Measurements from ENCODE around the gene MRM2.

MRM2 gene

DNA sequence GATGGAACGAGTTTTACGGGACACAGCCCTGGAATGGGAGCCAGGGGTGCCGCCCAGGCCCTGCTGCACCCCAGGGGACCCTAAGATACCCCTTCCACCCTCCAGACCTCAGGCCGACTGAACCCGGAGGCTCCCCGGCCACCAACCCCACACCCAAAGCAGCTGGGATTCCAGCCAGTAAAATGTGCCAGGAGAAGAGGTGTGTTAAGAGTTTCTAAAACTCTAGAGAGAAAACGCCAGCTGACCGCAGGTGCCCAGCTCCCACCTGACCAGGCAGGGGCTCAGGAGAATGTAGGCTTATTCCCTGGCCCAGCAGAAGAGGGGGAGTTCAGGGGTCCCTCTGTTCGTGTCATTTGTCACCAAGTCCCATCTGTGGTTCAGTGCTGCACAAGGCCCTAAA lies 17.5 kb upstream of the MRM2 start:
- no peak for TF ChIP-seq ESRRG (CRISPR knock-in tag; IDR thresholded peaks at IDR 0.05)

DNA sequence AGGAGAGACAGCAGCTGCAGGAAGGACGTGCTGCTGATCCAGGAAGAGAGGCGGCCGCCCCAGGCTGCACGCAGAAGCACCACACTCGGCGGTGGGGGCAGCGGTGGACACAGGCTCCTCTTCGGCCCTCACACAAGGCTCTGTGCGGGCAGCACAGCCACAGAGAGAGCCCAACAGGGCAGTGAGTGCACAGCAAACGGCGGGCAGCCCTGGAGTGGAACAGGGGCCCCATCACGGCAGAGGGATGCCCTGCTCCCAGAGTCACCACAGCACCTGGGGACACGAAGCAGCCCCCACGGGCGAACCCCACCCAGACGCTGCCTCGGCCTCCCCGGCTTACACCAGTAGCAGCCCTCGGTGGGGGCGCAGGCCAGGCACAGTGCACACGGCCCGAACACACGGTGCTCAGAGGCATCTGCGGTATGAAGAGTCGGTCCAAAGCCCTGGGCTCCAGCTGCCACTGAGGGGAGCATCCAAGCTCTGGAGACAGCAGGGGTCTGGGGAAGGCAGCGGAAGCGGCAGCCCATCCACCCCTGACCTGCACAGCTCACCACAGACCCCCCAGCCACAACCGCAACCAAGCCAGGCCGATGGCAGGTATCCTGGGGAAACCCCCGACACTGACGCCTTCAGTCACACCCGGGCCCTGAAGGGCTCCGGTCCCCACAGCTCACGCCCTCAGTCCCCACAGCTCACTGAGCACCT lies 16.8 kb upstream of the MRM2 start:
- TF ChIP-seq TCF4 (CRISPR knock-in tag; IDR thresholded peaks at IDR 0.05; ENCODE audit: borderline replicate concordance), result no peak
- TF ChIP-seq ZFP3 (CRISPR knock-in tag; IDR thresholded peaks at IDR 0.05), result no peak
- TF ChIP-seq ZNF565 (CRISPR knock-in tag; conservative IDR thresholded peaks at IDR 0.05; ENCODE audit: low read depth), result no peak
- TF ChIP-seq, protein P1, sequence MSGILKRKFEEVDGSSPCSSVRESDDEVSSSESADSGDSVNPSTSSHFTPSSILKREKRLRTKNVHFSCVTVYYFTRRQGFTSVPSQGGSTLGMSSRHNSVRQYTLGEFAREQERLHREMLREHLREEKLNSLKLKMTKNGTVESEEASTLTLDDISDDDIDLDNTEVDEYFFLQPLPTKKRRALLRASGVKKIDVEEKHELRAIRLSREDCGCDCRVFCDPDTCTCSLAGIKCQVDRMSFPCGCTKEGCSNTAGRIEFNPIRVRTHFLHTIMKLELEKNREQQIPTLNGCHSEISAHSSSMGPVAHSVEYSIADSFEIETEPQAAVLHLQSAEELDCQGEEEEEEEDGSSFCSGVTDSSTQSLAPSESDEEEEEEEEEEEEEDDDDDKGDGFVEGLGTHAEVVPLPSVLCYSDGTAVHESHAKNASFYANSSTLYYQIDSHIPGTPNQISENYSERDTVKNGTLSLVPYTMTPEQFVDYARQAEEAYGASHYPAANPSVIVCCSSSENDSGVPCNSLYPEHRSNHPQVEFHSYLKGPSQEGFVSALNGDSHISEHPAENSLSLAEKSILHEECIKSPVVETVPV (CRISPR knock-in tag; IDR thresholded peaks at IDR 0.05), result no peak
- TF ChIP-seq TOX (CRISPR knock-in tag; IDR thresholded peaks at IDR 0.05; ENCODE audit: borderline replicate concordance), result no peak
- no peak for TF ChIP-seq GLIS3 (CRISPR knock-in tag; IDR thresholded peaks at IDR 0.05)
- no peak for TF ChIP-seq RARB (CRISPR knock-in tag; IDR thresholded peaks at IDR 0.05)
- TF ChIP-seq, protein P2, sequence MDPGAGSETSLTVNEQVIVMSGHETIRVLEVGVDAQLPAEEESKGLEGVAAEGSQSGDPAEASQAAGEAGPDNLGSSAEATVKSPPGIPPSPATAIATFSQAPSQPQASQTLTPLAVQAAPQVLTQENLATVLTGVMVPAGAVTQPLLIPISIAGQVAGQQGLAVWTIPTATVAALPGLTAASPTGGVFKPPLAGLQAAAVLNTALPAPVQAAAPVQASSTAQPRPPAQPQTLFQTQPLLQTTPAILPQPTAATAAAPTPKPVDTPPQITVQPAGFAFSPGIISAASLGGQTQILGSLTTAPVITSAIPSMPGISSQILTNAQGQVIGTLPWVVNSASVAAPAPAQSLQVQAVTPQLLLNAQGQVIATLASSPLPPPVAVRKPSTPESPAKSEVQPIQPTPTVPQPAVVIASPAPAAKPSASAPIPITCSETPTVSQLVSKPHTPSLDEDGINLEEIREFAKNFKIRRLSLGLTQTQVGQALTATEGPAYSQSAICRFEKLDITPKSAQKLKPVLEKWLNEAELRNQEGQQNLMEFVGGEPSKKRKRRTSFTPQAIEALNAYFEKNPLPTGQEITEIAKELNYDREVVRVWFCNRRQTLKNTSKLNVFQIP (CRISPR knock-in tag; IDR thresholded peaks at IDR 0.05; ENCODE audit: borderline replicate concordance, low read depth), result no peak
- TF ChIP-seq BACH2 (CRISPR knock-in tag; IDR thresholded peaks at IDR 0.05; ENCODE audit: borderline replicate concordance), result no peak
- TF ChIP-seq, protein P3, sequence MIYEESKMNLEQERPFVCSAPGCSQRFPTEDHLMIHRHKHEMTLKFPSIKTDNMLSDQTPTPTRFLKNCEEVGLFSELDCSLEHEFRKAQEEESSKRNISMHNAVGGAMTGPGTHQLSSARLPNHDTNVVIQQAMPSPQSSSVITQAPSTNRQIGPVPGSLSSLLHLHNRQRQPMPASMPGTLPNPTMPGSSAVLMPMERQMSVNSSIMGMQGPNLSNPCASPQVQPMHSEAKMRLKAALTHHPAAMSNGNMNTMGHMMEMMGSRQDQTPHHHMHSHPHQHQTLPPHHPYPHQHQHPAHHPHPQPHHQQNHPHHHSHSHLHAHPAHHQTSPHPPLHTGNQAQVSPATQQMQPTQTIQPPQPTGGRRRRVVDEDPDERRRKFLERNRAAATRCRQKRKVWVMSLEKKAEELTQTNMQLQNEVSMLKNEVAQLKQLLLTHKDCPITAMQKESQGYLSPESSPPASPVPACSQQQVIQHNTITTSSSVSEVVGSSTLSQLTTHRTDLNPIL (CRISPR knock-in tag; IDR thresholded peaks at IDR 0.05; ENCODE audit: low read depth), result no peak
- no peak for TF ChIP-seq ZNF8 (CRISPR knock-in tag; IDR thresholded peaks at IDR 0.05)
- TF ChIP-seq ISL1 (CRISPR knock-in tag; IDR thresholded peaks at IDR 0.05), result no peak
- TF ChIP-seq ZNF70 (CRISPR knock-in tag; IDR thresholded peaks at IDR 0.05), result no peak
- TF ChIP-seq ZFP30 (CRISPR knock-in tag; IDR thresholded peaks at IDR 0.05), result no peak
- TF ChIP-seq PPARA (CRISPR knock-in tag; IDR thresholded peaks at IDR 0.05; ENCODE audit: borderline replicate concordance), result no peak
- TF ChIP-seq, protein P4, sequence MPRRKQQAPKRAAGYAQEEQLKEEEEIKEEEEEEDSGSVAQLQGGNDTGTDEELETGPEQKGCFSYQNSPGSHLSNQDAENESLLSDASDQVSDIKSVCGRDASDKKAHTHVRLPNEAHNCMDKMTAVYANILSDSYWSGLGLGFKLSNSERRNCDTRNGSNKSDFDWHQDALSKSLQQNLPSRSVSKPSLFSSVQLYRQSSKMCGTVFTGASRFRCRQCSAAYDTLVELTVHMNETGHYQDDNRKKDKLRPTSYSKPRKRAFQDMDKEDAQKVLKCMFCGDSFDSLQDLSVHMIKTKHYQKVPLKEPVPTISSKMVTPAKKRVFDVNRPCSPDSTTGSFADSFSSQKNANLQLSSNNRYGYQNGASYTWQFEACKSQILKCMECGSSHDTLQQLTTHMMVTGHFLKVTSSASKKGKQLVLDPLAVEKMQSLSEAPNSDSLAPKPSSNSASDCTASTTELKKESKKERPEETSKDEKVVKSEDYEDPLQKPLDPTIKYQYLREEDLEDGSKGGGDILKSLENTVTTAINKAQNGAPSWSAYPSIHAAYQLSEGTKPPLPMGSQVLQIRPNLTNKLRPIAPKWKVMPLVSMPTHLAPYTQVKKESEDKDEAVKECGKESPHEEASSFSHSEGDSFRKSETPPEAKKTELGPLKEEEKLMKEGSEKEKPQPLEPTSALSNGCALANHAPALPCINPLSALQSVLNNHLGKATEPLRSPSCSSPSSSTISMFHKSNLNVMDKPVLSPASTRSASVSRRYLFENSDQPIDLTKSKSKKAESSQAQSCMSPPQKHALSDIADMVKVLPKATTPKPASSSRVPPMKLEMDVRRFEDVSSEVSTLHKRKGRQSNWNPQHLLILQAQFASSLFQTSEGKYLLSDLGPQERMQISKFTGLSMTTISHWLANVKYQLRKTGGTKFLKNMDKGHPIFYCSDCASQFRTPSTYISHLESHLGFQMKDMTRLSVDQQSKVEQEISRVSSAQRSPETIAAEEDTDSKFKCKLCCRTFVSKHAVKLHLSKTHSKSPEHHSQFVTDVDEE (CRISPR knock-in tag; IDR thresholded peaks at IDR 0.05), result no peak
- no peak for ATAC-seq

More for the DNA sequence above, 17.5 kb upstream of the MRM2 start:
- no peak for ATAC-seq

DNA sequence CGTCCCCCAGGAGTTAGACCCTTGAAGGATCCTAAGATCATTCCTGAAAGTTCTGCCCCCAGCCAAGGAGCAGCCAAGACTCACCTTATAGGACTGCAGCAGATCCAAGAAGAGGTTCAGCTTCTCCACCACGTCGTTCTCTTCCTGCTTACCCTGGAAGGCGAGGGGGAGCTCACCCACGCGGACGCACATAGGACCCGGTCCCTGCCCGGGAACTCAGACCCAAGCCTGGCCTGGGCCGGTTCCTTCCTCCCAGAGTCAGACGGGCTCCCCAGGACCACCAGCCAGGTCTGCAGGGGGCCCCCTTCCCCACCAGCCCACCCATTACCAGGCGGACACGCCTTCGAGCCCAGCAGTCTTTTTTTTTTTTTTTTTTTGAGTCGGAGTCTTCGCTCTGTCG lies 15.6 kb upstream of the MRM2 start:
- ATAC-seq, result no peak
- TF ChIP-seq ZNF565 (CRISPR knock-in tag; conservative IDR thresholded peaks at IDR 0.05; ENCODE audit: low read depth) (no peak), ZFP3 (CRISPR knock-in tag; IDR thresholded peaks at IDR 0.05) (no peak)
- TF ChIP-seq, protein P4 (CRISPR knock-in tag; IDR thresholded peaks at IDR 0.05), result no peak

DNA sequence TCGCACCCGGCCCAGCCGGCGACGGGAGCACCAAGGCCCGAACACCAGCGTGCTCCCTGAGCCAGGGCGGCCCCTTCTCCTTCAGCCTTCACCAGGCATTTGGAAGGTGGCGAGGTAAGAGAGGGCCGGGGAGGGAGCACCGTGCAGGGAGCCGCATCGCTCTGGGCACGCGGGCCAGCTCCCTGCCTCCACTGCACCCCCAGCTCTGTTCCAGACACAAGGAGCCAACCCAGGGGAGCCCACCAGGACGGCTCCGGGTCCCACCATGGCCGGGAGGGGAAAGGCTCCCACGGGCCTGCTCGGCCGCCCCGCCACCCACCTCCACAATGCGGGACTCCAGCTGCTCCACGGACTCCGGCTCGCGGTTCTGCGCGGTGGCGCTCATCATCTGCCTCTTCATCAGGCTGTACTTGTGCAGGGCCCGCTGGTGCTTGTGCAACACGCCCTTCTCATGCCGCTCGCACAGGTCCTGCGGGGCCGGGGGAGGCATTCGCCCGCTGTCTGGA lies 15.1 kb upstream of the MRM2 start:
- no peak for ATAC-seq
- no peak for TF ChIP-seq ZNF565 (CRISPR knock-in tag; conservative IDR thresholded peaks at IDR 0.05; ENCODE audit: low read depth)
- no peak for TF ChIP-seq BACH2 (CRISPR knock-in tag; IDR thresholded peaks at IDR 0.05; ENCODE audit: borderline replicate concordance)
- TF ChIP-seq ARNTL (CRISPR knock-in tag; IDR thresholded peaks at IDR 0.05; ENCODE audit: borderline replicate concordance, low read depth), result no peak
- no peak for TF ChIP-seq SNAI2 (CRISPR knock-in tag; IDR thresholded peaks at IDR 0.05)
- no peak for TF ChIP-seq ZFP3 (CRISPR knock-in tag; IDR thresholded peaks at IDR 0.05)
- no peak for TF ChIP-seq ISL1 (CRISPR knock-in tag; IDR thresholded peaks at IDR 0.05)
- TF ChIP-seq OSR1 (CRISPR knock-in tag; IDR thresholded peaks at IDR 0.05), result no peak
- TF ChIP-seq ESRRG (CRISPR knock-in tag; IDR thresholded peaks at IDR 0.05), result no peak
- no peak for TF ChIP-seq GLIS3 (CRISPR knock-in tag; IDR thresholded peaks at IDR 0.05)
- TF ChIP-seq PPARA (CRISPR knock-in tag; IDR thresholded peaks at IDR 0.05; ENCODE audit: borderline replicate concordance), result no peak
- TF ChIP-seq ZC3H10 (CRISPR knock-in tag; IDR thresholded peaks at IDR 0.05), result no peak
- TF ChIP-seq, protein P3 (CRISPR knock-in tag; IDR thresholded peaks at IDR 0.05; ENCODE audit: low read depth), result no peak
- TF ChIP-seq, protein P1 (CRISPR knock-in tag; IDR thresholded peaks at IDR 0.05), result no peak
- TF ChIP-seq RARB (CRISPR knock-in tag; IDR thresholded peaks at IDR 0.05), result no peak
- TF ChIP-seq CSDC2 (CRISPR knock-in tag; IDR thresholded peaks at IDR 0.05), result no peak
